GM19099 (cell line): ENCODE measurements around the gene SNX8.

Experiments used
- POLR2A ChIP-seq: IDR thresholded peaks from 3 replicates; pipeline ENCODE4 v1.6.1; 2011; ENCODE audit warnings: low read depth; ENCODE audit not compliant: insufficient read length; ENCODE audit errors: extremely low read depth

SNX8 gene

DNA sequence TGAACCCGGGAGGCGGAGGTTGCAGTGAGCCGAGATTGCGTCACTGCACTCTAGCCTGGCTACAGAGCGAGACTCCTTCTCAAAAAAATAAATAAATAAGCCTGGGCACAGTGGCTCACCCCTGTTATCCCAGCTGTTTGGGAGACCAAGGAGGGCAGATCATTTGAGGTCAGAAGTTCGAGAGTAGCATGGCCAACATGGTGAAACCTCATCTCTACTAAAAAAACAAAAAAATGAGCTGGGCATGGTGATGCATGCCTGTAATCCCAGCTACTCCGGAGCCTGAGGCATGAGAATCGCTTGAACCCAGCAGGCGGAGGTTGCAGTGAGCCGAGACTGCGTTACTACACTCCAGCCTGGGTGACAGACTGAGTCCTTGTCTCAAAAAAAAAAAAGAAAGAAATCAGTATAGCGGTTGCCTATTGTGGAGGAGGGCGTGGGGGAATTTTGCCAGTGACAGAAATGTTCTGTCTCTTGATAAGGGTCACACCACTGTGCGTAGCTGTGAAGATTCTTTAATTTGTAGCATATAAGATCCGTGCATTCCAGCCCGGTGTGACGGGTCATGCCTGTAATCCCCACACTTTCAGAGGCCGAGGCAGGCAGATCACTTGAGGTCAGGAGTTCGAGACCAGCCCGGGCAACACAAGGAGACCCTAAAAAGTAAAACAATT, 22.5 kb upstream of the SNX8 start:
- no peak for TF ChIP-seq POLR2A

DNA sequence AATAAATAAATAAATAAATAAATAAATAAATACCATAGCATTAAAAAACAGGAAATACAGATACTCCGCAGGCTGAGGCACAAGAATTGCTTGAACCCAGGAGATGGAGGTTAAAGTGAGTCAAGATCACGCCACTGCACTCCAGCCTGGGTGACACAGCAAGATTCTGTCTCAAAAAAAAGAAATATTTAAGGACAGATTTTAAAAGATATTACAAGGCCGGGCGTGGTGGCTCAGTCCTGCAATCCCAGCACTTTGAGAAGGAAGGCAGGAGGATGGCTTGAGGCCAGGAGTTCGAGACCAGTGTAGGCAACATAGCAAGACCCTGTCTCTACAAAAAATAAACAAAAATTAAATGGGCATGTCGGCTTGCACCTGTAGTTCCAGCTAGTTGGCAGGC, 17.5 kb upstream of the SNX8 start:
- no peak for TF ChIP-seq POLR2A

DNA sequence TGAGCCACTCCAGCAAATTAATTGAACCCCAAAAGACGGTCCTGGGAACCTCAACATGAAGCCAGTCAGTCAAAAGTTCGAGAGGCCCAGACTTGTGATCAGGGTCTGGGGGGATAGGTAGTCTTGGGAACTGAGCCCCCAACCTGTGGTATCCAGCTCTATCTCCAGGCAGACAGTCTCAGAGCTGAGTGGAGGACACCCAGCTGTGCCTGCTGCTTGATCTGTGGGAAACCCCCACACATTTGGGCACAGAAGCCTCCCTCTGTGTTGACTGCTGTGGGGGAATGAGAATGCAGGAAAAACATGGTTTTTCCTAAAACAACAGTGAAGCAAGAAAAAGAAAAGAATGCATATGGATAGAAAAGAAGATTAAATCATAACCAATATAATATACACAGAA, 16.3 kb upstream of the SNX8 start:
- TF ChIP-seq POLR2A = no peak

GRCh38 chr7:2326951-2327350, 12.7 kb upstream of the SNX8 start:
- no peak for TF ChIP-seq POLR2A

- TF ChIP-seq POLR2A = no peak
Measured at GRCh38 chr7:2325162-2325561, 10.9 kb upstream of the SNX8 start.

DNA sequence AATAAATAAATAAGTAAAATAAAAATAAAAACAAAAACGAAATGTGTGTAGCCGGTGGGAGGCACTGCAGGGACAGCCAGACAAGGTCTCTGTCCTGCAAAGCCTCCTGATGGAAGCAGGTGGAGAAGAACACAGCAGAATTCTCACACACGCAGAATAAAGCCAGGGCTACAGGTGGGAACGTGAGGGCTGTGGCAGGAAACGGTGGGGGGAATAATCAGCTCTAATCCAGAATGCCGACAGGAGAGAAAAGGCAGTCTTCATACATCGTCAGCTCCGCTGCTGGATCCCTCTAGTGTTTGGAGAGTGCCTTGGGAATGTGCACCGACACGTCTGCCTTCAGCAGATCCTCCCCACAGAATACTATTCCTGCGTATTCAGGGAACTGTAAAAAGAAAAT, 6.8 kb upstream of the SNX8 start:
- TF ChIP-seq POLR2A = no peak

GRCh38 chr7:2317556-2318293, 3.5 kb upstream of the SNX8 start:
- no peak for TF ChIP-seq POLR2A

- no peak for TF ChIP-seq POLR2A
Measured at GRCh38 chr7:2316578-2316977, 2.3 kb upstream of the SNX8 start.

DNA sequence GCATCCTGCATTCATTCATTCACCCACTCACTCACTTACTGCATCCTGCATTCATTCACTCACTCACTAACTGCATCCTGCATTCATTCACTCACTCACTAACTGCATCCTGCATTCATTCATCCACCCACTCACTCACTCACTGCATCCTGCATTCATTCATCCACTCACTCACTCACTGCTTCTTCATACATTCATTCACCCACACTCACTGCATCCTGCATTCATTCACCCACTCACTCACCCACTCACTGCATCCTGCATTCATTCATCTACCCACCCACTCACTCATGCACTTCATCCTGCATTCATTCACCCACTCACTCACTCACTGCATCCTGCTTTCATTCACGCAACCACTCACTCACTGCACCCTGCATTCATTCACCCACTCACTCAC, 1.5 kb upstream of the SNX8 start:
- TF ChIP-seq POLR2A = no peak

DNA sequence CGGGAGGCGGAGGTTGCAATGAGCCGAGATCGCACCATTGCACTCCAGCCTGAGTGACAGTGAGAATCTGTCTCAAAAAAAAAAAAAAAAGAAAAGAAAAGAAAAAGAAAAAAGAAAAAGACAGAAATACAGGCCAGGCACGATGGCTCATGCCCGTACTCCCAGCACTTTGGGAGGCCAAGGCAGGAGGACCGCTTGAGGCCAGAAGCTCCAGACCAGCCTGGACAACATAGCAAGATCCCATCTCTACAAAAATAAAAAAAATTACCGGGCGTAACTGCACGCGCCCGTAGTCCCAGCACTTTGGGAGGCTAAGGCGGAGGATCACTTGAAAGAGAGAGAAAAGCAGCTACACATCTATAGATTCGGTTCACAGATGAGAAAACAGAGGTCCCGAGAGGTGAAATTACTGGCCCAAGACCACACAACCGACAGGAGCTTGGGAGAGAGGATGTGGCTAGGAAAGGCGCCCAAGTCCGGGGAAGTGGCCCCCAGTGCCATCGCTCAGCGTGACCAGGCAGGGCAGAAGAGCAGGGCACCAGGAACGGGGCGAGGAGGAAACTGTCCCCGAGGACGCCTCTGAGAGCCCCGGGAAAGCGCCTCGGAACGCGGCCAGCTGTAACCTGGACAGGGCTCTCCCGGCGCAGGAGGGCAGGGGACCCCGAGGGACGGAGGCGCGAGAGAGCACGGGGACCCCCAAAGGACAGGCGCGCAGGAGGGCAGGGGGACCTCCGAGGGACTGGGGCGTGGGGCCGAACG, 612 bp downstream of the SNX8 start:
- no peak for TF ChIP-seq POLR2A

DNA sequence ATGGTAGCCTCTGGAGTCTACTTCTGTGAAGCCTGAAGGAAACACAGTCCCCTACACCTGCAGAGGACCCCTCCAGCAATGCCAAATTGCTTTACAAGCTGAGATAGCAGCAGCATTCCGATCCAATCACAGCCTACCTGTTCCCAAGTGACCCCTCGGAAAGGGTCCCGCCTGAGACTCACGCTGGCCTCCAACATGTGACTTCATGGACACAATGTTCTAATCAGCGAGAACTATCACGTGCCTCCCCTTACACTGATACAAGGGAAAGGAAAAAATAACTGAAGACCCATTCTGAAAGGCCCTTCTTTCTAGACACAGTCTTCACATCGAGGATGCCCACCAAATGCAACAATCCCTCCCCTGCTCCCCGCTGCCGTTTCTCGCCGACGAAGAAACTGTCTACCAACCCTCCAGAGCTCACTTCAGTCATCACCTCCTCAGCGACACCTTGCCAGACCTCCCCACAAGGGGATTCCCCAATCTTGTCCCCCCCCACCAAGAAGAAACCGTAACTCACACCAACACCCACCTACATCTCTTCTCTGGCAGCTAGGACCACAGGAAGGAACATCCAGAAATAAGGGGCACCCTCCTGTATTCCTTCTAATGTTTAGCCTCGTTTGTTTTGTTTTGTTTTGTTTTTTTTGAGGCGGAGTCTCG, 1.8 kb downstream of the SNX8 start:
- no peak for TF ChIP-seq POLR2A

DNA sequence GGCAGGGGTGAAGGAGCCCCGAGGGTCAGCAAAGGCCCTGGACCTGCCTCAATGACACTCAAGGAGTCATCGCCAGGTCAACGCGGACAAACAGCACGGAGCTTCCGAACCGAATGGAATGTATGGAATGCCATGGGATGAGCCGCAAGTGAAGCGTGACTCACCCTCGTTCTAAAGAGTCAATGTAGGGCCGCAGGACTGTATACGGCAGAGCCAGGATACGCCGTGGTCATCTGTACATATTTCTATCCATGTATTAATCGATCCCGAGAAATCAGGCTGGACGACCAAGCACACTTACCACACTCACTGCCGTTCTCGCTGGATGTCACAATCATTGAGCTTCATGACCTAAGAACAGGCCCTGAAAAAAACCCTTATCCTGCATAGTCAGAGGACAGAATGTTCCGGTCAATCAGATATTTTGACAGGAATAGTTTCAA, 4.3 kb downstream of the SNX8 start:
- TF ChIP-seq POLR2A = no peak

- TF ChIP-seq POLR2A = no peak
Measured at GRCh38 chr7:2307690-2308107, 6.5 kb downstream of the SNX8 start.

DNA sequence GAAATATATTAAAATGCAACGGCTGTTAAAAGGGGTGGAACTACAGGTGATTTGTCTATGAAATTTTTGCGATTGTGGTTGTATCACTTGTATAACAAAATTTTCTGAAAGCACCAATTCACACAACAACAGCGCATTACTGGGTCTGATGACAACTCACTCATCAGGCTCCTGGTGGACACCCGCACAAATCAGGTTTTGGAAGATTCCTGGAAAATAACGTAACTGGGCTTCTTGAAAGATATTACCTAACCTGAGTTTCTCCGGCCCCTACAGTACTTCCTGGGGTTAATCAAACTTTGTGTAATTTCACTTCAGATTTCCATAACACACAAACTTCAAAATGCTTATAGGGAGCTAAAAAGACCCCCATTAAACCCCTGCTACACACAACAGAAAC, 7.6 kb downstream of the SNX8 start:
- TF ChIP-seq POLR2A = no peak

DNA sequence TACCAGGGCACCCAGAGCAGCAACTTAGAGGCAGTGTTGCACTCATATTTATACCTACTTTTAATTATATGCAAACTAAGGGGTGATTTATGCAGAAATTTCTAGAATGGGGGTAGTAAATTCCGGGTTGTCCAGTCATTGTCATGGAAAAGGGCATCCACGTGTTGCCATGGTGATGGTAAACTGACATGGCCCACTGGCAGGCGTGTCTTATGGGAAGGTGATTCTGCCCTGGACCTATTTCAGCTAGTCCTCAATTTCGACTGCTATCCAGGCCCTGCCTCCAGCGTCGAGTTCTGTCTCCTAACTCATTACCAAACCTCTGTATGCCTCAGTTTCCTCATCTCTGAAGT, 12.8 kb downstream of the SNX8 start:
- TF ChIP-seq POLR2A = no peak
